COLO668 (cell line): ENCODE results near the gene ADCY7.
A peak's percentile ranks its signal among the peaks of the same experiment; 100 is the strongest.
"Not testable (repeated sequence)": the region's sequence is repeated elsewhere in the genome, so short reads cannot be mapped to it uniquely, and the experiment has no call there.

Source experiments
- DNase-seq: peaks from one replicate; lab custom pipeline; 2025; ENCODE audit not compliant: unreplicated experiment; lab: John Stamatoyannopoulos, UW

Gene ADCY7

DNA sequence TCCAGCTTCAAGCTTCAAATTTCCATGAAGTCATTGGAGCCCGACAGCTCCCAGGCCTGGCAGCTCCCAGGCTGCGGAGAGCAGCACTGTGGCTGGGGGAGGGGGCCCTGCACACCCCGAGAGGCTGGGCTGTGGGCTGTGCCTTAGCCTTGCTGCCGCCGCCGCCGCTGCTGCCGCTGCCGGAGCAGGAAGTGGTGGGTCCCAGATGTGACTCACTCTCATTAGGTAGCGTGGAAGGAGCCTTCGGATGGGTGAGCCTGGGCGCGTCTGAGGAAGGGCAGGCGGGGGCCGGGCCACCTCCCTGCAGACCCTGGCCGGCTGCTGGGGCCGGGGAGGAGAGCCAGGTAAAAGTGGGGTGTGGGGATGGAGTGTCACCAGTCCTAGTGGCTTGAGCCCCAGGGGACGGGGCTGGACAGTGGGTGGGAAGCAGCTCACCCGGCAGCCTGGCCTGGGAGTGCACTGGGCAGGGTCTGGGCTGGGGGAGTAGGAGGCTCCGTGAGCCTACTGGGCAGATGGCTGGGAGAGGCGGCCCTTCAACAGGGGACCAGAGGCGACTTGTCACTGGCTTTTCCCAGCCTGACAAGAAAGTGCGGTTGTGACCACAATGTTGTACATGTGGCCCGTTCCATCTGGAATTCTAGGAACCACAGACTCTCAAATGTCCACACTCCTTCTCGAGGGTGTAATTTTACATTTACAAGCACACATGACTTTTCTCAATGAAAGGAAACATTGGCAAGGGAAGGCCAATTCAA lies at the start of gene ADCY7:
Gene ADCY7 (plus strand): TSS at position 215 of the 755 bp plus-strand sequence. CDS start 21,629 bp downstream, outside the sequence.
- peak; percentile 15 for DNase-seq

DNA sequence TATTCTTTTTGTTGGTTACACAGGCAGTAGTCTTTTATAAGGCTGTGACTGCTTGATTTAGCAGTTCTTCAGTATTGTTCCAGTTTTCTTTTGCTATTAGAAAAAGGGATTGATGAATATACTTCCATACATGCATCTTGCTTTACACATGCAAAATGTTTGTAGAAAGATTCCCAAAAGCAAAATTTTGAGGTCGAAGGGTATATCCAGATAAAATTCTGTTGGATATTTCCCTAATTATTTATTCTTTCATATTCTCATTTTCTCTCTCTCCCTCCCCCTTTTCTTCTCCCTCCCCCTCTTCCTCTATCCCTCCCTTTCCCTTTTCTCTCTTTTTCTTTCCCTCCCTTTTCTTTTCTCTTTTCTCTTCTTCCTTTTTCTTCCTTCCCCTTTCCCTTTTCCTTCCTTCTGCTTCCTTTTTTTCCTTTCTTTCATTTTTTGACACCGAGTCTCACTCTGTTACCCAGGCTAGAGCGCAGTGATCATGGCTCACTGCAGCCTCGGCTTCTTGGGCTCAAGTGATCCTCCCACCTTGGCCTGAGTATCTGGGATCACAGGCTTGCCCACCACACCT lies 46.9 kb upstream of the ADCY7 start:
- no peak for DNase-seq

DNA sequence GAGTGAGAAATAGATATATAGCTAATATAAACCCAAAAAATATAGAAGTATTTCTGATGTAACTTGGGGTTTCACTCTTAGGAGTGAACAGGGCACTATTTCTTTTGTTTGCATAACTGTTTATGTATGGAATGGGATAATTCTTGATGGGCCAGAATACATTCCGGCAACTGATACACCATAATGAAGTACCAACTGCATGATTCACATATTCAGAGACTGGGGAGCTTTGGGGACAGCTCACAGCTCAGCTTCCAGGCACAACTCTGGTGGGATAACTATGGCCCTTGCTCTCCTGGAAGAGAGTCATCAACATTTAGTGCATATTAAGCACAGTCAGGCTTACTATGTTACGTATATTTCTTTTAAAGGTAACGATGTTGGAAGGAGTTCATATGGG lies 42.1 kb upstream of the ADCY7 start:
- no peak for DNase-seq

DNA sequence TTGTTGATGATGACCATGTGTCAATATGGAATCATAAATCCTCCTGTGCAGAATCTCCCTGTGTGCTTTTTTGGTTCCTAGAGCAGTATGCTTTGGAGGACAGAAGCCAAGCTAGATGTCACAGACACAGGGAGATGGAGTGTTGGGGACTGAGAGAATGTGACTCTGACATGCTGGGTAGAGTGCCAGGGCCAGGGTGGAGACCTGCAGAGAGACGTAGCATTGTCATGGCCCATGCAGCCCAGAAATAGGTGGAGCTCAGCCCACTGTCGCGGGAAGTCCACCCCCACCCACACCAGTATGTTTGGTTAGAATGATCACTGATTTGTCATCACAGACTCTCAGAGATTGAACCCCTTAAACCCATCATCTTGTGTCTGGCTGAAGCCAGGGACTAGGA lies 39.2 kb upstream of the ADCY7 start:
- no peak for DNase-seq

DNA sequence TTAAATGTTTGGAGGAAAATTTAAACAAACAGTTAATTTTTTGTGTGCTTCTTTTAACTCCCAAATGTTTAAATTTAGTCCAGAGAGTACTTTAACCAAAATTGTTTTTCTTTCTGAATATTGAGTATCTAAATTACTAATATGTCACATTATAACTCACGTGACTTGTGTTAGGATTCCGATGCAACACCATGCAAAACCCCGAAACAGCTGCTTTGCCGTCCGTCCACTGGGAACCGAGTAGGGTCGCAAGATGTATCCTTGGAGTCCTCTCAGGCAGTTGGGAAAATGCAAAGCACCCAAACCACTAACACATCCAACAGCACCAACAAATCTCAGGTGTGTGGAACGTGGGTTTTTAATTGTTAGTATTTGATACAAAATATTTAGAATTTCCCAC lies 38.7 kb upstream of the ADCY7 start:
- DNase-seq = no peak

DNA sequence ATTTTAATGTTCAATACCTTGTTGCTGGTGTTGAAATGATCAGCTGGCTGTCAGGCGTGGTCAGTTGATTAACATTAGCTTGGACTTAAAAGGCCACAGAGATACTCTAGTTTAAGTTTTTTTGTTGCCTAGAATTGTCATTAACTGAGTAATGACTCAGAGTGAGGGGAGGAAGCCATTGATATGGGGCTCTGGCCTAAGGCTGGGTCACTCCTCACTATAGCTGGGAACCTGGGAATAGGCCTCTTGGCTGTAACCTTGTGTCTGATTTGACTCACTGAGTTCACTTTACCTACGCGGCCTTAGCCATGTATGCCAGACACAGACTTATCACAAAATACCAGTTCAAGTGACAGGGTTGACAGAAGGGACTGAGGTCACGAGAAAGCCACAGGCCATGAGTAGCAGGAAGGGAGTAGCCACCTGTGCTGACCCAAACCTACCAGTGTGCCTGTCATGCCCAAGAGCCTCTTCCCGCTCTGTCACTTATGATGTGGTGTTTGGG lies 37.9 kb upstream of the ADCY7 start:
- no peak for DNase-seq

DNA sequence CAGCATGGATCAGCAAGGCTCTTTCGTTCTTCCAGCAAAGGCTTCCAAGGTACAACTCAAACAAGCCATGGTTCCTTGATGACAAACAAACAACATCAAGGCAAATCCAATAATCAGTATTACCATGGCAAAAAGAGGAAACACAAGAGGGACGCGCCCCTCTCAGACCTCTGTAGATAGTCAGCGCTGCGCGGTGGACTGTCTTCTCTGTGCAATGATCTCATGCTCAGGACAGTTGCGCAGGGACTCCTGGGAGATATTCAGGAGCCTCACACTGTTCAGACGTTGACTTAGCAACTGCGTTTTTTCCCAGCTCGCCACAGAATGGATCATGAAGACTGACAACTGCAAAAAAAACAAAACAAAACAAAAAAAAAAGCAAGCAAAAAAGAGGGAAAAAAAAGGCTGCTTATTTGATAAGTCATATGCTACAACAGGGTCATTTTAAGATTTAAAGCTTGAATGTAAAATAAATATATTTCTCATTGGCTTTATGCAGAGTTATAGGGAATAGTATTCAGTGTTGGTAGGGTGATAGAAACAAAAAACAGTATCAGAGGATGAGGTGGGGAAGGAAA lies 37.1 kb upstream of the ADCY7 start:
- DNase-seq = no peak

DNA sequence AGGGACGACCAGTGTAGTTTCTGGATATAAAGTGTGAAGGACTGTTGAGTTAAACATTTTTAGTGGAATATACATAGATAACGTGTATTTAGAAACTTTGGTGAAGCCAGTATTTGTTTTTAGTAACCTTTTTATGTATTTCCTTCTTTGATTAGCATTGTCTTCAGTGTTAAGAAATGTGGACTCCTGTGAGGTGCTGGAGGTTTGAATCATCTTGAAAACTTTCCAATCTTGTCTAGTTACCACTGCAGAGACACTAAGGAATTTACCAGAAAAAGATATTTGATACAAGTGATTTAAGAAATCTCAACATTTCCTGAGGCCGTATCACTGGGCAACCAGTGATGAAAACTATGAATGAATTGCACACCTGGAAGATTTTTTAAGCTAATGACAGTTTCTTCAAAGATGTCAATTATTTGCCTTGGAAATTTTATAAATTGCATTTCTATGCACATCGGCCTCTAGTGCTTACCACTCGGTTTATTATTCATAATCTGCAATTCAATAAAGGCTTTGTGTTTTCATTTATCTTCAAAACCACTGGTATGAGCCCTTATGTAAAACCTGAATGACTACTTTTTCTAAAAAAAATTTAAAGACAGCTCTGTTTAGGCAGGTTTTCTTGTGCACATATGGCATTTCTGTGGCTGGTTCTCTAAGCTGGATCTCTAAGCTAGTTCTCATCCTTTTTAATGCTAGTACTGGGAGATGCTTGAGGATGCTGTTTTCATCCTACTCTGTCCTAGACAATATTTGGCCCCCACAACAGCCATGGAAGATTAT lies 31.4 kb upstream of the ADCY7 start:
- no peak for DNase-seq

DNA sequence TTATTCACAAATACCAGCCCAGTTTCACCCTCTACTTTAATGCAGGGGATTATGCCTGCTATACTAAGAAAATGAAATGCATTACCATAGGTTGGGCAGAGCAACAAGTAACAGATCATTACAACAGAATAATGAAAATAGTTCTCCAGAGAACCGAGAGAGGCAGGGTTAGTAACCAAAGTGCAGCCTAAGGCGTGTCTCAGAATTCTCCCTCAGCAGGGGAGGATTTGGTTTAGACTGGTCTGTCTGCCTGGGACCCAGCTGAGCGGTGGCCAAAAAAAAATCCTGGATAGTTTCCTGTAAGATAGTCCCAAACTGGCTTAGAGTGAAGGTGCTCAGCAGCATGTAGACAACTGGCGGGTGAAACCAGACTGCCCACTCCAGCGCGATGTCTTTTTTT lies 30.8 kb upstream of the ADCY7 start:
- DNase-seq = no peak

DNA sequence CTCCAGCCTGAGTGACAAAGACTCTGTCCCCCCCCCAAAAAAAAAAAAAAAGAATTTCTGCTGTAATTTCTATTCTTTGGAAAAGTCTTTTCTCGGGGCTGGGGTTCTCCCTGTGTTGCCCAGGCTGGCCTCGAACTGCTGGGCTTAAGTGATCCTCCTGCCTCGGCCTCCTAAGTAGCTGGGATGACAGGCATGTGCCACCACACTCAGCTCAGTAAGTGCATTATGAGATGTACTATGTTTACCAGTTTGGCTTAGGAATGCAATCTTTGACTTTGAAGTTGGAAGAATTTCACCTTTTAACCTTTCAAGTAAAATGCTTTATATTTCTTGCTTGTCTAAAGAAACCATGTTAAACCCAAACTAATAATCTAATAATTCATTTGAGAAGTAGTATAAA lies 28.0 kb upstream of the ADCY7 start:
- no peak for DNase-seq

DNA sequence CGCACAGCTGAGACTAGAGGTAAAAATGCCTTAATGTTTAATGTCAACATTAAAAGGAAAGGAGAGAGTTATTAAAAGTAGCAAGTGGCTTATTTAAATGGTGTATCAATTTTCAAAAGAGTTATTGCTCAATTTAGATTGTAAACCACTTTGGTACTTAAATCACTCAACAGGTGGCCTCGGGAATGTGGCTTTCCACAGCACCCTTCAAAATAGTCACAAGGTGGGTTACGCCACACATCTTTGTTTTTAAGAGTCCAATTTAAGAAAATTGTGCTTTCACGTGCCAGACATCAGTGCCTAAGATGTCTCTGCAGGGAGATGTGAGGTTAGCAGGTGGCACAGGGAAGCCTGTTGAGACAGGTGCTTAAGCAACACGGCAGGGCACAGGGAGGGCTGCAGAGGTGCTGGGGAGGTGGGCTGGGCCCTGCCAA lies 27.5 kb upstream of the ADCY7 start:
- DNase-seq = no peak

DNA sequence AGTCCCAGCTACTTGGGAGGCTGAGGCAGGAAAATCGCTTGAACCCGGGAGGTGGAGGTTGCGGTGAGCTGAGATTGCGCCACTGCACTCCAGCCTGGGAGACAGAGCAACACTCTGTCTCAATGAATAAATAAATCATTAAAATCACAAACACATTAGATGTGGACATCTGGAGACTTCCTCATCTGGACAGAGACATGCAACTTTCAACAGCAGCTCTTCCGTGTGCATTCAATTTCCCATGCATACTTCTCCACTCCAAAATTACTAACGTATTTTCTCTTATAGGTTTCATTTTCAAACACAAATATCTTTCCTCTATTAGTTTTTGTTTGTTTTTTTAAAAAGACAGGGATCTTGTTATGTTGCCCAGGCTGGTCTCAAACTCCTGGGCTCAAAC lies 23.3 kb upstream of the ADCY7 start:
- DNase-seq = not testable (repeated sequence)

DNA sequence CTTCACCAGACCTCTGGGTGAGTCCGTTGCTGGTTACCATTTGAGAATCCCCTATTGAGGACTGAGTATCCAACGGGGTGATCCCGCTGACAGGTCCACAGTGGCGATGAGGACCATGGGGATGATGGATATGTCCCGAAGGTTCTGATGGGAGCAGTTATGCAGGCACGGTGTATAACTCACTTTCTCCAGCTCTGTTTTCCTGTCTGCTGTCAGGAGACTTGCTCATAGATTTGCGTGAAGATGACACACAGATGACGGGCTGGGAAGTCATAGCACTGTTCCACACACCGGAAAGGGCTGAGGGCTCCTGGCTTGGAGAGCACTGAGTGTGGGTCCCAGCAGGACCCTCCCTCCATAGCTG lies 22.2 kb upstream of the ADCY7 start:
- DNase-seq = no peak

DNA sequence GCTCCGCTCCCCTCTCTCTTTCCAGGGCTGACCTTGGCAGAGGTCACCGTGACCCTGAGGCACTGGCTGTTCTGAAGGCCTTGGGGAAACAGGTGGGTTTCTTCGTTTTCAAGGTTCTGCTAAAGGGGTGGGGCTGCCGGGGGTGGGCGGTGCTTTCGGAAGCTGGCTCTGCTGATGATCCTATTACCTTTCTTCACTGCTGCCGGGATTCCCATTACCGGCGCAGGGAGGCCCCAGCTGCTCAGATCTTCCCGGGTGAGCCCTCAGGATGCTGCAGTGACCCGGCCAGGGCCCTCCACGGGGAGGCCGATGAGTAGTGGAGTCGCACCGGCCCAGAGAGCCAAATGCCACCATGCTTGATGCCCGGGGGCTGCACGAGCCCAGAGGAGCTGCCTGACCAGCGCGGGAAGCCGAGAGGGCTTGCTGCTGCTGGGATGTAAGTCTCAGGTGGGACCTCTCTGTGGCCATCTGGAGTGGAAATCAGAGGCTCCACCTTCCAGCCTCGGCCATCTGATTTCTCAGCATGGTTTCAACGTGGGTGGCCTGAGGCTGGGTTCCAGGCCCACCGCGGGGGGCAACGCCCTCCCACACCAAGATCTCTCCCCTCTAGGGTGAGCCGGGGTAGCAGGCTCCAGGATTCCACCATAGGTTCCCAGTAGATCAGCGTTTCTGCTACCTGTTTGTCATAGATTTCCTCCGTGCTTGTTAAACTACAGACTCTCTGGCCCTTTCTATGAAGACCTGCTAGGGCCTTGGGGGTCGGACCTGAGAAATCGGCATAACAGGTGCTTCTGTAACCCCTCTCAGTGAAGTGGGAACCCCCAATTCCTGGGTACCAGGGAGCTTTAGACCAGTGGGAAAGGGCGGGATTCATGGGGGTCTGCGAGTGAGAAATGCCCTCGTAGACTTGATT lies 21.6 kb upstream of the ADCY7 start:
- peak; percentile 10 for DNase-seq

DNA sequence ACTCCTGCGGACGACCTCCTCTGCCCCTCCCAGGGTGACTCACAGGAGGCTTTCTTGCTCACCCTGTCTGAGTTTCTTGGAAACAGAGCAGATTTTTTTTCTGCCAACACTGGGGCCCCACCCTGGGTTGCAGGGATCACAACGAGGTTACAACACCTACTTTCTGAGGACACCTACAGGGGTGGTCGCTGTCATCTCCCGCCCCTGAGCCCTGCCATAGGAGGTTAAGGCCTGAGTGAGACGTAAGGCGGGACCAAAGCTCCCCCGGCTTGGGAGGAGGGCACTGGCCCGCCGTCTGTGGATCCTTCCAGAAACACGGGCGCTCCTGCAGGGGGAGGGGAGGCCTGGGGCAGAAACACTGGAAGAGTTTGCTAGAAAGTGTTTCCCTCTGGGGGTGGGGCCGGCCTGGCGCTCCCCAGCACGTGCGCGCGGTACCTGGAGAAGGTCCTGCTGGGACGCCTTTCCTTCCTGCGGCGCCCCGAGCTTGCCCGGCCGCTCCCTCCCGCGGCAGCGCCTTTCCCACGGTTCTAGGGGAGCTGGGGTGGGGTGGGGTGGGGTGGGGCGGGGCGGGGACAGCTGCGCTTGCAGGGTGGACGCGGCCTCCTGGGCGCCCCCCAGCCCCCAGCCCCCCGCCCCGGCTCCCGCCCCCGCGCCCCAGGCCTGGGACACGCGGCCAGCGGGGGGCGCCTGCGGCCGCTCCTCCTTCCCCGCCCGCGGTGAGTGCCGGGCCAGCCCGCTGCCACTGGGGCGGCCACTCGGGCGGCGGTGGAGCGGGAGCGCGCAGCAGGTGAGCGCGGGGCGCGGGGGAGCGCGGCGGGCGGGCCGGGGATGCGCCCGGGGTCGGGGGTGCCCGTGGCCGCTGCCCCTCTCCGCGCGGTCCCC lies 20.7 kb upstream of the ADCY7 start:
- DNase-seq = peak; percentile 47

DNA sequence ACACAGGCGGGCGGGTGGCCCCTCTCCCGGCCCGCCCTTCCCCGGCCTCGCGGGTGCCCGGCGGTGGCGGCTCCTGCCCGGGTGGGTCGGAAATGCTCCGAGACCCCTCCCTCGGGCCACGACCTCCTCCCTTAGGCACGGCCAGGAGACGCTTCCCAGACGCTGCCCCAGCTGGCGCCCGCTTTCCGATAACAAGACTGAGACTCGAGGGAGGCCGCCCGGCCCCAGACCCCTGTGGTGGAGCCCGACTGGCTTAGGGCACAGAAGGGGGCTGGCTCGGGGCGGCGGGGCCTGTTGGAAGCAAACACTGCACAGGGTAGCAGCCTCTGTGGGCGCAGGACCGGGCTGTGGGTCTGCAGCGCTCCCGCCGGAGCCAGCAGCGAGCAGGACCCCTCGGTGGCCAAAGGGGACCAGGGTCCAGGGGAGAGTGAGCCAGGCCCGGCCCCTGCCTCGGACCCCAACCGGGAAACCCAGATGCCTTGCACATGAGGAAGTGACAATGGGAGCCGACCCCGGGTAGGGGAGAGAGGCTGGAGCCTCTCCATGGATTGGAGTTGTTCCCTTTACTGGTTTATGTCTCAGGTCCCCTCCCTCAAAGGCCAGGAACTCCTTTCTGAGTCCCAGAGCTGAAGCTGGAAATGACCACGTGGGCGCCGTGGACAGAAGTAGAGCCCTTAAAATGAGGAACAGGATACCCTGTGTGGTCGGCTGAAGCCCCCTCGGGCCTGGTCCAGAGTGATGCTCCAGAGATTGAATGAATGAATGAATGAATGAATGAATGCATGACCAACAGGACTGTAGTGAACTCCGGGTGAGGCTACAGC lies 19.8 kb upstream of the ADCY7 start:
- DNase-seq = no peak

DNA sequence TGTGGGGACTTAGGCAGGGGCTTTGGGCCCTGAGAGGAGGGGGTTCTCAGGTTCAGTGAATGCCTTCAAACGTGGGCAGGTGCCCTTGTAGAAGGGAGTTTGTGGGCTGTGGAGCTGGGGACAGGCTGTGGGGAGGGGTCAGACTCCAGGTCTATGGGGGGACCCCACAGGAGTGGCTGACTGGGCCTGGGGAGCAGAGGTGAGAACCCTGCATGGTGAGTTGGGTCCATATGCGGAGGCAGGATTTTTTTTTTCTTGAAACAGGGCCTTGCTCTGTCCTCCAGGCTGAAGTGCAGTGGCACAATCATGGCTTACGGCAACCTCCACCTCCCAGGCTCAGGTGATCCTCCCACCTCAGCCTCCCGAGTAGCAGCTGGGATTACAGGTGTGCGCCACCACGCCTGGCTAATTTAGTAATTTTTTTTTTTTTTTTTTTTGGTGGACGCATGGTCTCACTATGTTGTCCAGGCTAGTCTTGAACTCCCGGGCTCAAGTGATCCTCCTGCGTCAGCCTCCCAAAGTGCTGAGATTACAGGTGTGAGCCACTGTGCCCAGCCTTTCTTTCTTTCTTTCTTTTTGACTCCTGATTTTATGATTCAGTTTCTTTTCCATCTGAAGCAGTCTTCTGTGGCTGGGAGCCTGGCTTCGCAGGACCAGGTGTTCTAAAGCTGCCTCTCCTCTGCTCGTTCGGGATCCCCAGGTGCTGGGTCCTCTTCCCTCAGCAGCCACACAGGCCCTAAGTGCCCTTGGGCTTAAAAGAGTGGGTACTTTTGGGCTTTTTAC lies 19.0 kb upstream of the ADCY7 start:
- no peak for DNase-seq
